Activated CD8-positive, alpha-beta T cell treated with anti-CD3 and anti-CD28 coated beads for 36 hours (primary cell): Measurements from ENCODE around the gene RAB37. TPM values are rescaled to one million over a fixed set of nuclear protein-coding genes. Genes with fewer than 3 reads are reported as not detected.

Source experiments
- ATAC-seq: fragments of 200-7000 bp; cut with Tn5 transposase; one replicate; pipeline ENCODE4 v1.10.0; 2021; ENCODE audit warnings: mild to moderate bottlenecking, moderate library complexity
- CTCF ChIA-PET: fragments of 350-600 bp; sonication (Branson Sonifier 250); formaldehyde crosslinking; loops from one replicate; lab custom pipeline; 2021; ENCODE audit warnings: antibody characterized with exemption; lab: Charles Lee
- POLR2A ChIA-PET: fragments of 350-600 bp; sonication (Branson Sonifier 250); formaldehyde crosslinking; loops from one replicate; lab custom pipeline; 2021; ENCODE audit warnings: antibody characterized with exemption; lab: Charles Lee
- DNase-seq: peaks from one replicate; pipeline ENCODE4 v3.0.0-alpha.2; 2020
- H3K27ac Mint-ChIP-seq: one replicate; pipeline ENCODE4 v1.8.0; 2021; ENCODE audit warnings: mild to moderate bottlenecking, mixed read lengths
- H3K27me3 Mint-ChIP-seq: one replicate; pipeline ENCODE4 v1.8.0; 2021; ENCODE audit warnings: mixed read lengths
- H3K36me3 Mint-ChIP-seq: one replicate; pipeline ENCODE4 v1.8.0; 2021; ENCODE audit warnings: low read depth, mixed read lengths
- H3K4me1 Mint-ChIP-seq: one replicate; pipeline ENCODE4 v1.8.0; 2021; ENCODE audit warnings: low read depth, mixed read lengths
- H3K4me3 Mint-ChIP-seq: one replicate; pipeline ENCODE4 v1.8.0; 2021; ENCODE audit warnings: mild to moderate bottlenecking, moderate library complexity, mixed read lengths
- H3K9me3 Mint-ChIP-seq: one replicate; pipeline ENCODE4 v1.8.0; 2021; ENCODE audit warnings: mixed read lengths
- intact Hi-C: fragments of 100-400 bp; cut with micrococcal nuclease; formaldehyde crosslinking; loops from one replicate; pipeline ENCODE4 v1.10.0; 2022
- total RNA-seq, 2 experiments: library from RNA; stranded (reverse); gene quantifications; one replicate each; pipeline ENCODE4 v1.2.3, GENCODE V29; 2021
- TF ChIP-seq, protein P1 (sequence below): fragments of 200-600 bp; IDR thresholded peaks from one replicate; pipeline ENCODE4 v1.8.0; 2022; ENCODE audit warnings: antibody characterized with exemption, mild to moderate bottlenecking

Gene RAB37
- total RNA-seq, 2 experiments from 2014 or later: 6.6 to 6.7 TPM

DNA sequence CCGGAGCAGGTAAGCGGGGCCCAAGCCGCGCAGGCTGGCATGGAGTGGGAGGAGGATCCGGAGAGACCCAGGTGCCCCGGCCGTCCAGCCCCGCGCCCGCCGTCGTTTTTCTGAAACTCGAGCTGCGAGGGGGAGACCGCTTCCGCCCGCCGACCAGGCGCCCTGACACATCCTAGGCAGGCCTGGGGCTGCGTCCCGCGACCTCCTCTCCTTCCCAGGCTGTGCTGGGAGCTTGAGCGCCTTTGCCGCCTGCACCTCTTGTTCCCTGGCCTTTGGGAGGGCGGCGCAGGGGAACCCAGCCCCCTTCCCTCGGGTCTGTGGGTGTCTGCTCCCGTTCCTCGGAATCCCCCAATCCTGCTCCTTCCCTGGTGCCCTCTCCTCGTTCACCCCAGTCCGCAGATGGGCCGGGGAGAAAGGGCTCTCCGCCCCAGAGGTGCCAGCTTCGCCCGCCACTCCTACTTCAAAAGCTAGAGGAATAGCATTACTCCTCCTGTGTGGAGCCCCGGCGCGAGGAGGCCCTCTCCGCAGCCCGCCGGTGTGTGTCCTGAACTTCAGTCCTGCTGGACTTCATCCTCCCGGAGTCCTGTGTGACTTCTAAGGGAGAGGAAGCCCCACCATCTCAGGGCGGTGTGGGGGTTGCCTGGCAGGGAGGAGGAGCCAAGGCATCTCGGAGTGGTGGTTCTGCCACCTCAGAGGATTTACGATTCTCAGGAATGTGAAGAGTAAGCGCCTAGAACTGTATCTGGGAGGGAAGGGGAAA, 12.4 kb downstream of the RAB37 start:
- H3K4me3 Mint-ChIP-seq: peak overlapping the region; percentile 85
- ChIA-PET CTCF (interaction anchor here (1.0 to 7.9 kb wide), 11 partner anchors 8 to 116 kb away, joined by 3 to 98 read pairs (median 10); partner anchors contain the start of genes NAT9 and RAB37), POLR2A (interaction anchor here (0.9 to 5.5 kb wide), 13 partner anchors 10 to 124 kb away, joined by 3 to 35 read pairs (median 6); partner anchors contain the start of genes FDXR, NAT9 and RAB37)
- no peaks in the 10 kb centered on the region for H3K27me3 Mint-ChIP-seq
- no peaks in the 10 kb centered on the region for H3K9me3 Mint-ChIP-seq
- intact Hi-C loops: no loop called here
- H3K4me1 Mint-ChIP-seq: peaks cover 45% of the 10 kb centered on the region
- TF ChIP-seq, protein P1, sequence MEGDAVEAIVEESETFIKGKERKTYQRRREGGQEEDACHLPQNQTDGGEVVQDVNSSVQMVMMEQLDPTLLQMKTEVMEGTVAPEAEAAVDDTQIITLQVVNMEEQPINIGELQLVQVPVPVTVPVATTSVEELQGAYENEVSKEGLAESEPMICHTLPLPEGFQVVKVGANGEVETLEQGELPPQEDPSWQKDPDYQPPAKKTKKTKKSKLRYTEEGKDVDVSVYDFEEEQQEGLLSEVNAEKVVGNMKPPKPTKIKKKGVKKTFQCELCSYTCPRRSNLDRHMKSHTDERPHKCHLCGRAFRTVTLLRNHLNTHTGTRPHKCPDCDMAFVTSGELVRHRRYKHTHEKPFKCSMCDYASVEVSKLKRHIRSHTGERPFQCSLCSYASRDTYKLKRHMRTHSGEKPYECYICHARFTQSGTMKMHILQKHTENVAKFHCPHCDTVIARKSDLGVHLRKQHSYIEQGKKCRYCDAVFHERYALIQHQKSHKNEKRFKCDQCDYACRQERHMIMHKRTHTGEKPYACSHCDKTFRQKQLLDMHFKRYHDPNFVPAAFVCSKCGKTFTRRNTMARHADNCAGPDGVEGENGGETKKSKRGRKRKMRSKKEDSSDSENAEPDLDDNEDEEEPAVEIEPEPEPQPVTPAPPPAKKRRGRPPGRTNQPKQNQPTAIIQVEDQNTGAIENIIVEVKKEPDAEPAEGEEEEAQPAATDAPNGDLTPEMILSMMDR: no peak
- peak overlapping the region; percentile 86 for H3K27ac Mint-ChIP-seq
- peak; percentile 6 for ATAC-seq
- DNase-seq: peak; percentile 78
- H3K36me3 Mint-ChIP-seq: peaks cover 41% of the 10 kb centered on the region

DNA sequence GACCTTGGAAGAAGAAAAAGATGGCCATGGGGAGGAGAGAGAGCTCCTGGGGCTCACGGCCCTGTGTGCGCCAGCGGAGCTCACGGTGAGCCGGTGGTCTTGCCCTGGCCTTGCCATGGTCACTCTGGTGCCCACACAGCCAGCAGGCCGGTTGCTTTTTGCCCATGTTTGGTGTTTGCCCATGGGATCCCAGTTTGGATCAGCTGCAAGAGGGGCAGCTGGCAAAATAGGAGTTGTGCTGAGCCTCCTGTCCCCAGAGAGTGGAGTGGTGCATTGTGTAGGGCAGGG, 12.9 kb downstream of the RAB37 start:
- CTCF ChIA-PET: interaction anchor here (1.0 to 7.9 kb wide), 11 partner anchors 8 to 115 kb away, joined by 3 to 98 read pairs (median 10); partner anchors contain the start of genes NAT9 and RAB37
- POLR2A ChIA-PET: interaction anchor here (0.5 to 5.5 kb wide), 13 partner anchors 8 to 123 kb away, joined by 3 to 35 read pairs (median 5); partner anchors contain the start of genes FDXR and RAB37
- Mint-ChIP-seq H3K27ac (peak overlapping the region; percentile 86), H3K4me1 (peaks cover 44% of the 10 kb centered on the region), H3K27me3 (no peaks in the 10 kb centered on the region), H3K9me3 (no peaks in the 10 kb centered on the region), H3K36me3 (peaks cover 46% of the 10 kb centered on the region), H3K4me3 (peak overlapping the region; percentile 85)
- no peak for DNase-seq
- TF ChIP-seq, protein P1: no peak
- ATAC-seq: no peak
- intact Hi-C loops: no loop called here

DNA sequence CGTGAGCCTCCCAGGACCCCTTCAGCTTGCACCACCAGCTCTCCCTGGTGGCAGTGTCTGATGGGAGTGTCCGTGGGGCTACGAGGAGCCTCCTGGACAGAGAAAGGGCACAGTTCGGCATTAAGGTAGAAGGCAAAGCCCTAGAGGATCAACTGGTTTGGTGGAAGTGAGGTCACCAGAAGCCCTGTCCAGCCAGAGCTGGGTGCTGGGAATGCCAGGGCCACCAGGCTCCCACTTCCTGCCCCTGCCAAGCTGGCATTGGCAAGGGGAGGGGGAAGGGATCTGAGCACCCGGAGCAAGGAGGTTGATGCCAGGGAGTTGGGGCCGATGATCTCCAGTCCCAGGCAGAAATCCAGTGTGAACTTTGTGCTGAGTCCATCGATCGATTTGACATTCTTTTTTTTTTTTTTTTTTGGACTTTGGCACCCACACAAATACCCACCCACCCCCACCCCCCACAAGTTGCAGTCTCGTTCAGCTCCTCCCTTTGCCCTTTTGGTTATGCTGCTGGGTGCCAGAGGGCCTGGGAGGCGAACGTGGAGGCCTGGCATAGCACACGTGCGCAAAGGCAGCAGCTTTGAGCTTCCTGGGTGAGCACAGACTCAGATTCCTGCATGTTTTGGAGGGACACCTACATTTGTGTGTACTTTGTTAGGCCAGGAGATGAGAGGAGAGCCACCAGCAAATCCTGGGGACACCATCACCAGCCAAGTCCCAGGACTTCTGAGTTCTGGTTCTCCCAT, 13.4 kb downstream of the RAB37 start:
- Mint-ChIP-seq H3K4me1 (peaks cover 49% of the 10 kb centered on the region), H3K36me3 (peaks cover 50% of the 10 kb centered on the region)

DNA sequence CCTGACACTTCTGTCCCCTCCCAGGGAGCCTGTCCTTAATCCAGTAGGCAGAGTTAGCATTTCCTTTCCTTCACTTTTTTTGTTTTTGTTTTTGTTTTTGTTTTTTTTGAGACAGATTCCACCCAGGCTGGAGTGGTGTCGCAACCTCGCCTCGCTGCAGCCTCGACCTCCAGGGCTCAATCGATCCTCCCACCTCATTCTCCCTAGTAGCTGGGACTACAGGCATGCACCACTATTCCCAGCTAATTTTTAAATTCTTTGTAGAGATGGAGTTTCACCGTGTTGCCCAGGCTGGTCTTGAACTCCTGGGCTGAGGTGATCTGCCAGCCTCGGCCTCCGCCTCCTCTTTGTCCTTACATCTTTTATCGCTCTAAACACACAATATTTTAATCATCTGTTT, 15.4 kb downstream of the RAB37 start:
- Mint-ChIP-seq H3K4me1 (peaks cover 53% of the 10 kb centered on the region), H3K9me3 (no peaks in the 10 kb centered on the region), H3K27ac (peak overlapping the region; percentile 86), H3K36me3 (peaks cover 52% of the 10 kb centered on the region), H3K27me3 (no peaks in the 10 kb centered on the region), H3K4me3 (peak overlapping the region; percentile 85)
- no peak for ATAC-seq
- no peak for DNase-seq
- intact Hi-C loops: no loop called here
- POLR2A ChIA-PET: interaction anchor here (3.0 kb wide), 1 partner anchor 11 kb away, joined by 13 read pairs; no protein-coding TSS in a partner anchor
- CTCF ChIA-PET: interaction anchor here (1.1 to 7.9 kb wide), 6 partner anchors 8 to 95 kb away, joined by 3 to 56 read pairs (median 12); no protein-coding TSS in a partner anchor
- TF ChIP-seq, protein P1: no peak

More for the DNA sequence above, 13.4 kb downstream of the RAB37 start:
- TF ChIP-seq, protein P1: no peak
- peak overlapping the region; percentile 86 for H3K27ac Mint-ChIP-seq
- ChIA-PET POLR2A (interaction anchor here (0.5 to 5.5 kb wide), 13 partner anchors 9 to 42 kb away, joined by 3 to 35 read pairs (median 6); partner anchors contain the start of gene RAB37), CTCF (interaction anchor here (1.0 to 7.9 kb wide), 10 partner anchors 7 to 93 kb away, joined by 3 to 98 read pairs (median 16); partner anchors contain the start of genes NAT9 and RAB37)
- no peaks in the 10 kb centered on the region for H3K27me3 Mint-ChIP-seq
- no peaks in the 10 kb centered on the region for H3K9me3 Mint-ChIP-seq
- H3K4me3 Mint-ChIP-seq: peak overlapping the region; percentile 85
- DNase-seq (peak; percentile 47), ATAC-seq (no peak)
- intact Hi-C loops: no loop called here
